Activated CD4-positive, alpha-beta T cell treated with anti-CD3 and anti-CD28 coated beads for 1 hour (primary cell): ENCODE measurements around the gene ABHD8.
A peak's percentile ranks its signal among the peaks of the same experiment; 100 is the strongest.
"Not testable (repeated sequence)": the region's sequence is repeated elsewhere in the genome, so short reads cannot be mapped to it uniquely, and the experiment has no call there.

ENCODE experiments used
- DNase-seq: peaks from one replicate; pipeline ENCODE4 v3.0.0-alpha.2; 2020

ABHD8 gene

GRCh38 chr19:17294051-17294891 is 9.0 kb downstream of the ABHD8 start:
- DNase-seq, result no peak

- no peak for DNase-seq
Observed at GRCh38 chr19:17293605-17294004, 9.6 kb downstream of the ABHD8 start.

- DNase-seq, result peak; percentile 62
Observed at GRCh38 chr19:17292301-17293074, 10.7 kb downstream of the ABHD8 start.

- no peak for DNase-seq
Observed at GRCh38 chr19:17289489-17289888, 13.7 kb downstream of the ABHD8 start.

GRCh38 chr19:17286752-17287151 is 16.5 kb downstream of the ABHD8 start:
- DNase-seq, result no peak

GRCh38 chr19:17286263-17286662 is 17.0 kb downstream of the ABHD8 start:
- DNase-seq, result no peak

- no peak for DNase-seq
Observed at GRCh38 chr19:17285415-17286135, 17.6 kb downstream of the ABHD8 start.

- DNase-seq, result no peak
Observed at GRCh38 chr19:17283504-17283996, 19.7 kb downstream of the ABHD8 start.

- DNase-seq, result peak; percentile 70
Observed at GRCh38 chr19:17282488-17283125, 20.6 kb downstream of the ABHD8 start.

GRCh38 chr19:17281391-17282304 is 21.6 kb downstream of the ABHD8 start, which contains the start of gene ANKLE1:
Gene ANKLE1 (plus strand): TSS chr19:17281901. CDS start chr19:17281921, 20 bp downstream.
- no peak for DNase-seq

GRCh38 chr19:17279436-17279835 is 23.8 kb downstream of the ABHD8 start:
- DNase-seq, result no peak

GRCh38 chr19:17275441-17276175 is 27.6 kb downstream of the ABHD8 start:
- DNase-seq, result no peak

- not testable (repeated sequence) for DNase-seq
Observed at GRCh38 chr19:17274892-17275291, 28.3 kb downstream of the ABHD8 start.

- DNase-seq, result no peak
Observed at GRCh38 chr19:17268754-17269153, 34.5 kb downstream of the ABHD8 start.

GRCh38 chr19:17266975-17267788 is 36.0 kb downstream of the ABHD8 start, which contains the start of gene BABAM1:
Gene BABAM1 (plus strand): TSS chr19:17267443. CDS start chr19:17268807, 1,364 bp downstream.
- DNase-seq, result peak; percentile 88

- no peak for DNase-seq
Observed at GRCh38 chr19:17266589-17266974, 36.6 kb downstream of the ABHD8 start.

GRCh38 chr19:17266026-17266425 is 37.2 kb downstream of the ABHD8 start:
- no peak for DNase-seq

GRCh38 chr19:17264641-17264979 is 38.6 kb downstream of the ABHD8 start, which contains the start of gene USHBP1:
Gene USHBP1 (minus strand): TSS chr19:17264745. CDS start chr19:17264299, 446 bp downstream.
- no peak for DNase-seq
